Femur (tissue), 1 donor: ENCODE data around the gene MGAT5B.

Source experiments
- DNase-seq: peaks from one replicate; pipeline ENCODE4 v3.0.0-alpha.2; 2017

Gene MGAT5B

DNA sequence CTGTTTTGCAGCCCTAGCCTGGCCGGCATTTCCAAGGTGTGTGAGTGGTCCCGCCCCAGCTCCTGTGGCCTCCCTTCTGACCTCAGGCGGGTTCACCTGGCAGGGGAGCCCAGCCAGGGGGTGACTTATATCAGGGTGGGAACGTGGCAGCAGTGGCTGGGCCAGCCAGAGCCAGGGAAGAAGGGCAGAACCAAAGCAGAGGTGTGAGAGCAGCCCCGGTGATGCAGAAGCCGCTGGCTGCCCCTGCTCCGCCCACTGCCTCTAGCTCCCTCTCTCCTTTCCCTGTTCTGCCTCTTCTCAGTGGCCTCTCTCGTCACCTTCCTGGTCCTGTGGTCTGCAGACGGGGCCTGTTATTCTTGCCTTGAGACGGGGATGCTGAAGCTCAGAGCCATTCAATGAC, 12.1 kb downstream of the MGAT5B start:
- DNase-seq = no peak

DNA sequence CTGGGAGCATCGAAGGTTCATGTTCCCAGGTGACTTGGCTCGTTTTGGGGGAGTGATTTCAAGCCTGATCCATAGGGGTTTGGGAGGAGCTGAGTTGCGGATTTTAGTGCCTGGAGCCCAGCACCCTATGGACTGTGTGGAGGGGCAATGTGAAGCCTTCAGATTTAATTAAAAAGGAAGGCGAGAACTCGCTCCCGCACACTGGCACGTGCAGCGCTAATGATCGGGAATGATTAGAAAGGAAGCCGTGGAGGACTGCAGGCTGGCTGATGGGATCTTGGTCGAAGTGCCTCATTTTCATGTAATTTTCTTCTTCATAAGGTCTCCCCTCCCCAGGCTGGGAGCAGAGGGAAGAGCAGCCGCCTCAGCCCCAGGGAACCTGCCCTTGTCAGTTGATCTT, 12.8 kb downstream of the MGAT5B start:
- no peak for DNase-seq

DNA sequence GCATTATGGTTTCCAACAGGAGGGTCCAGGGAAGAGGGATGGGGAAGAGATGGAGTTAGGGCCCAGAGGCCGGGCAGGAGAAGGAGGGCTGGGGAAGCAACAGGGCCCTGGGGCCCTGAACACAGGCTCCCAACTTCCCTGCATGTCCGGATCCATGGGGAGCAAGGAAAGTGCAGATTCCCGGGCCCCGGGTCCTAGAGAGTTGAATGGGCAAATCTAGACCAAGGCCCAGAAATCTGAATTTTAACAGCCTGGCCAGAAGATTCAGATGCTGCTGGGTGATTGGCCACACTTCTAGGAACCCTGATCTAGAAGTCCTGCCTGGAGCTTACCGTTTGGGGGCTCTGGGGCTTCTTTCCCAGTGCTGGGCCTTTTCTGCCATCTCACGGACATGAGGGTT, 13.2 kb downstream of the MGAT5B start:
- DNase-seq = no peak

DNA sequence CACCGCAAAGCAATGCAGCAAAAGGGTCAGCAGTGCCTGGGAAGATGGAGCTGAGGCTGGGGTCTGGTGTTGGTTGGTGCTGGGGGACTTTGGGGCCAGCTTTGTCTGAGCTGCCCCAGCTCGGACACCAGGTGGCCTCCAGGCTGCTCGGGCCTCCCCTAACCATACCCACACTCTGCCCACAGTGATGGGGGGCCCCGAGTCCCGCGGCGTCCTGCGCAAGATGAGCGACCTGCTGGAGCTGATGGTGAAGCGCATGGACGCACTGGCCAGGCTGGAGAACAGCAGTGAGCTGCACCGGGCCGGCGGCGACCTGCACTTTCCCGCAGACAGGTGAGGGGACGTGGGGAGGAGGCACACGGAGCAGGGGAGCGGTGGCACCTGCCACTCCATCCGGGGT, 13.8 kb downstream of the MGAT5B start:
- no peak for DNase-seq

DNA sequence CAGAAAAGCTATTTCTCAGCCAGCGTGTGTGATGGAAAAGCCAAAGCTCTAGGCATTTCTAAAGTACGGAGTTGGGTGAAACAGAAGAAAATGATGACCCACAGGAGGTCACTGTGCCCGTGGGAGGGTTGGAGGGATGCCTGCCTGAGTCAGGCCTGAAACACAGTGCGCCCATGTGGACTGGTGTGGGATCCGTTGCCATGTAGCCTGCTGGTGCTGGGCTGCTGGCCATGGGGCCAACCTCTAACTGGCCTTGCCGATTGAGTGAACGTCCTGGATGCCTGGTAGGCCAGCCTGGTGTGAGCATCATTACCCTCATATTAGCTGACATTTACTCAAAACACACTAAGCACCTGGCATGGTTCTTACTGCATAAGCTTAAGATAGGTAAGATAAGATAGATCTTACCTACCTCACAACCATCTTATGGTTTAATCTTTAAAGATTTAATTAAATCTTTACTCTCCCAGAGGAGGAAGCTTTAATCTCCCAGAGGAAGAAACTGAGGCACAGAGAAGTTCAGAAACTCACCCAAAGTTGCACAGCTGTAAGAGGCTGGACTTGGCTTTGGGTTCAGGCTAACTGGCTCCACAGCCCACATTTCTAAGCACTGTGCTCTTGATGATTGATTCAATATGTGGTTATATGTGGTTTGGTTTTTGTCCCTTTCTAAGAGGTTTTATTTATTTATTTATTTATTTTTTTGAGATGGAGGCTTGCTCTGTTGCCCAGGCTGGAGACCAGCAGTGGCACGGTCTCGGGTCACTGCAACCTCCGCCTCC, 15.7 kb downstream of the MGAT5B start:
- no peak for DNase-seq

DNA sequence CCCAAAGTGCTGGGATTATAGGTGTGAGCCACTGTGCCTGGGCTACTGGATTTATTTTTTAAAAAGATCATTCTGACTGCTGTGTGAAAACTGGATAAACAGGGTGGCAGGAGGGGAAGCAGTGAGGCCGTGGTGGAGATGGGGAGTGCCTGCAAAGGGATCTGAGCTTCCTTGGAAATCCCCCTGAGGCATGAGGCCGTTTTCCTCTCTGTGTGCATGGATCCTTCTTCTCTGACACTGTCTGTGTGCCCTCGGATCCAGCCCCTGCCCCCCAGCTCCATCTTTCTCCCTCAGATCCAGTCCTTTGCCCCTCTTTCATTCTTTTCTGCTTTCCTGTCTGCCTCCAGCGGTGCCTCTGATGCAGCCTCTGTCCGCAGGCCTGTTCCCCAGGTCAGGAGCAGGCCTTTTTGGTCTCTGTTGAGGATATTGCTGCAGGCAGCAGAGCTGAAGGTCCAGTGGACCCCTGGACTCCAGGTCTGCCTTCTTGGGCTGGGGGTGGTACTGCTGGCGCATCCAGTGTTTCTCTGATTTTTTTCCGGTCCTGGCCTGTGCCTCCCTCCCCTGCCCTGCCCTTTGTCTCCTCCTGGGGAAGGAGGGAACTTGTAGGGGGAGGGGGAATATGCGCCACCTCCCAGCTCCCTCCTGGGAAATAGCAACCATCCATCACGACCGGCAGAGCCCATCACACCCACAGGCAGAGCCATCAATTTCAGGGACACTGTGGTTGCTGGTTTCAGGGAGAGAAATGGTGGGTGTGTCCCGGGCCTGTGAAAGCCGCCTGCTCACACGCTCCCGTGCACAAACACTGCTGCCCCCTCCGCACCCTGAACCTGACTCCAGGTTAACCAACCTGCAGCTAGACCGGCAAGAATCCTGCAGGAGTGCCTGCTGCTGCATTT, 17.0 kb downstream of the MGAT5B start:
- no peak for DNase-seq

DNA sequence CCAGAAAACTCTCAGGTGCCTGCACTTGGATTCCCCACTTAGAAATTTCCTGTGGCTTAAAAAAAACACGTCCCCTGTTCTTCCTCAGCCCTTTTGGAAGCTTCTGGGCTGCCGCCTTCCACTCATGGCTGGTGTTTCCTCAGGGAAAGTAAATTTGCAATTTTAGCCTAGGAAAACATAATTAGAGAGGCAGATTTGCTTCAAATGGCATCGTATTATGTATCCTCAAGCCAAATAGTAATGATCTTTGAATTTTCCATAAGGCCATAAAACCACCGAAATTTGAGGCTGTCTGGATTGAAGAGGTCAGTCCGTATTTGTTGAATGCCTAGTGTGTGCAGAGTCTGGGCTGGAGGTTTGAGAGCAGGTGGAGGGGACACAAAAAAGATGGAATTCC, 17.7 kb downstream of the MGAT5B start:
- no peak for DNase-seq

DNA sequence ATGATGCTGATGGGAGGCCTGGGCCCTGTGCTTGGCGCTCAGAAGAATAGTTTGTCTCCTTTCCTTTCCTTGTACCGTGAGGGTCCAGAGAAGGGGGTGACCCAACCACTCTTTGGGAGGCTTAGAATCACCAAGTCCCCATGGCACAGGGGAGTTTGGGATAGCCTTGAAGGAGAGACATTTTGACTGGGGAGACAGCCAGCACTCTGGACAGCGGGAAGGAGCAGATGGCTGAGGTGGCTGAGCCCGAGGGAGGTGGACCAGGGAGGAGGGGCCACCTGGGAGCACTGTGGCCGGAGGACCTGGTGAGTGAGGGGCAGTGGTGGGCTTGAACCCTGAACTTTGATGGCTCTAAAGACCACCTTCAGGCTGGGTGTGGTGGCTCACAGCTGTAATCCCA, 18.2 kb downstream of the MGAT5B start:
- no peak for DNase-seq

DNA sequence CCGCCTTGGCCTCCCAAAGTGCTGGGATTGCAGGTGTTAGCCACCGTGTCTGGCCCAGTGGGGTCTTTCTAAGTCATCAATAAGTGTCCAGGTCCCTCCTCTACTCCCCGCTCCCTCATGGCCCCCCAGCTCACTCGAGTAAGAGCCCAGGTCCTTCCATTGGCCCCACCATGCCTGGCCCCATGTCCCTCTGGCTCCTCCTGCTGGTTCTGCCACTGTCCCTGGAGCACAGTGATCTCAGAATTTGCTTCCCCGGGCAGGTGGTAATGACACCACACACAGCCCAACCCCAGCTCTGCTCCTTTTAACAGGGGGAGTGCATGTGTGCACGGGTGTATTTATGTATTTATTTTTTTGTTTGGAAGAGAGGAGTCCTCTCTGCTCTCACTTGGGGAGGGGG, 19.6 kb downstream of the MGAT5B start:
- DNase-seq = no peak

DNA sequence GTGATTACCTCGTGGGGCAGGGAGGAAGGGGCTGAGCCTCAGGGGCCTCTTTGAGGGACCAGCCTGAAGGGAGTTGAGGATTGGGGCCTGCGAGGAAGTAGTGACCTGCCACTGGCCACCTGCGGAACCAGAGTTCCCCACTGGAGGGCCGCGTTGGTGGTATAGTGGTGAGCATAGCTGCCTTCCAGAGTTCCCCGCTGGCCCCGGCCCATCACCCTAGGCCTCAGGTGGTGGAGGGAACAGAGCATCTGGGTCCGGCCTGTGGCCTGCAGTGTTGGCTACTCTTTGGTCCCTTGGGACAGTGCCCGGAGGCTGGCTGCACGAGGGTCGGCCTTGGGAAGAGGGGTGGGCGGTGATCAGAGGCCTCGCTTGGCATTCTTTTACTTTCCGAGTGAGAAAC, 20.5 kb downstream of the MGAT5B start:
- DNase-seq = no peak

DNA sequence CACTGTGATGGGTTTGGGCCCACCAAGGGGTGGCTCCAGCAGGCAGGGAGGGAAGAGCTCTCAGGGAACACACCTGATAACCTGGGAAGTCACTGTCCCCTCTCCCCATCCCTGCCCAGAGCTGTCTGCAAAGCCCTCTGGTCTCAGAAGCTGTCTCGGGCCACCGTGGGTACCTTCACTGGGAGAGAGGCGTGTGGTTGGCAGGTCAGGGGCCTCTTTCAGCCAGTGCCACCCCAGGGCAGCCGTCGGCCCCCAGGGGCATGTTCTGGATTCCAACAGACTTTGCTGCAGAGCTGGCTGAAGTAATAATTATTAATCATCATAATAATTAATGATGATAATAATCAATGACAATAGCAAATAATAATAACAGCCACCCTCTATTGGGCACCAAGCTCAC, 21.1 kb downstream of the MGAT5B start:
- no peak for DNase-seq

DNA sequence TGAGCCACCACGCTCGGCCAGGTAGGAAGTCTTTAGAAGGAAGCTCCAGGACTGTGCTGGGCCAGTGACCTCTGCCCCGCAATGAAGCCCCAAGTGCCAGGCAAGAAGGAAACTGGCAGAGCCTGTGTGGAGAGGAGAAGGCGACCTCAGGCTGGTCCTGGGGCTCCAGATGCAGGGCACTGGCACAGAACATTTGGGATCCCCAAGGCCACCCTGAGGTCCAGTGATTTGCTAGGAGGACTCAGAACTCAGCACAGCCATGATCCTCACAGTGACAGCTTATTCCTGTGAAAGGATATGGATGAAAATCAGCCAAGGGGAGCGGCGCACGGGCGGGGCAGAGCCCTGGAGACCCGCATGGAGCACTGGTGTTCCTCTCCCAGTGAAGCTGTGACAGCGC, 24.1 kb downstream of the MGAT5B start:
- no peak for DNase-seq

DNA sequence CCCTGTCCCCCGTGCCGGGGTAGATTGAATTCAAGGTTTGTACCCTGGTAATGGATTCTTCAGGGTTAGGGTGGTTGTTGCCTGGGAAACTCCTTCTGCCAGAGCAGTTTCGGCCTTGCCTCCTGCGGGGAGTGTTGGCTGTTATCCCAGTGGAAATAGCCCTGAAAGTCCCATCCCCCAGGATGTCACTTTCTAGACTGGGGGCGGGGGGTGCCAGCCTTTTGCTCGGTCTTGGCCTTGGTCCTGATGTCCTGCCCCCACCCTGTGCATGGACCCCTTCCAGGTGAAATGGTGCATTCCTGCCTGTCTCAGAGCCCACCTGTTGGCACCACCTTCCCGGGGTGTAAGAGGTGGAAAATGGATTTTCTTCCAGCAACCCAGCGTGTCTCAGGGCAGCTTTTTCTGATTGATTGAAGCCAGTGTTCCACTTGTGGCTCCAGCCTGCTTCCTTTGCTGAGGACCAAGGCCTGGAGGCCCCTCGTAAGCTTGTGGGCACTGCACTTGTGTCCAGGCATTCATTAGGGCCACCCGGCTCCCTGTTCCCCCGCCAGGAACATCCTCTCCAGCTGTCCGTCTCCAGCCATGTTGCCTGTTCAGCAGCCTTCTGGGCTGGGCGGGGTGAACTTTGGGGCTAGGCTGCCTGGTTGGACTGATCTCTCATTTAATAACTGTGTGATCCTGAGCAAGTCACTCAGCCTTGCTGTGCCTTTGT, 25.6 kb downstream of the MGAT5B start:
- no peak for DNase-seq

DNA sequence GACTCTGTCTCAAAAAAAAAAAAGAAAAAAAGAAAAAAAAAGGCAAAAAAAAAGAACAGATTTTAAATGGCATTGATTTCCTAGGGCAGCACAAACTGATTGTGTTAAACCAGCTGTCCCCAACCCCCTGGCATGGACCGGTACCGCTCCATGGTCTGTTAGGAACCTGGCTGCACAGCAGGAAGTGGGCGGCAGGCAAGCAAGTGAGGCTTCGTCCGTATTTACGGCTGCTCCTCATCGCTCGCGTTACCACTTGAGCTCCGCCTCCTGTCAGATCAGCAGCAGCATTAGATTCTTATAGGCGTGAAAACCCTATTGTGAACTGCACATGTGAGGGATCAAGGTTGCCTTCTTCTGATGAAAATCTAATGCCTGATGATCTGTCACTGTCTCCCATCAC, 26.6 kb downstream of the MGAT5B start:
- no peak for DNase-seq

DNA sequence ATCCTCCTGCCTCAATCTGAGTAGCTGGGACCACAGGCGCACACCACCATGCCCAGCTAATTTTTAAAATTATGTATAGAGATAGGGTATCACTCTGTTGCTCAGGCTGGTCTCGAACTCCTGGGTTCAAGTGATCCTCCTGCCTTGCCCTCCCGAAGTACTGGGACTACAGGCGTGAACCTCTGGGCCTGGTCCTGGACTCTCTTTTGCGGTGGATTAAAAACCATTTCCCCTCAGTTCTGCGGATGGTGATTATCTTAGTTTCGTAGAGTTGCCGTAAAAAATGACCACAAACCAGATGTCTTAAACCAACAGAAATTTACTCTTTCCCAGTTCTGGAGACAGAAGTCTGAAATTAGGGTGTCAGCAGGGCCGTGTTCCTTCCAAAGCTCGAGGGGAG, 28.8 kb downstream of the MGAT5B start:
- DNase-seq = no peak

DNA sequence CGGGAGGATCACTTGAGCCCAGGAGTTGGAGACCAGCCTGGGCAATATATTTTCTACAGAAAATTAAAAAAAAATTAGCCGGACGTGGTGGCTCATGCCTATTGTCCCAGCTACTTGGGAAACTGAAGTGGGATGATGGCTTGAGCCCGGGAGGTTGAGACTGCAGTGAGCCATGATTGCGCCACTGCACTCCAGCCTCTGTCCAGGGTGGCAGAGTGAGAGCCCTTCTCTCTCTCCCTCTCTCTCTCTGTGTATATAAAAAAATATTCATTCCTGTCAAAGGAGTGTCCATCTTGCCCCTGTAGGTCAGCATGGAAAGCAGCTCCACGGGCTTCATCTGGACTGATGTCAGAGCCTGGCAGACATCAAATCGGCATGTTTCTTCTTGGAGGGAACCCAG, 31.2 kb downstream of the MGAT5B start:
- DNase-seq = no peak

DNA sequence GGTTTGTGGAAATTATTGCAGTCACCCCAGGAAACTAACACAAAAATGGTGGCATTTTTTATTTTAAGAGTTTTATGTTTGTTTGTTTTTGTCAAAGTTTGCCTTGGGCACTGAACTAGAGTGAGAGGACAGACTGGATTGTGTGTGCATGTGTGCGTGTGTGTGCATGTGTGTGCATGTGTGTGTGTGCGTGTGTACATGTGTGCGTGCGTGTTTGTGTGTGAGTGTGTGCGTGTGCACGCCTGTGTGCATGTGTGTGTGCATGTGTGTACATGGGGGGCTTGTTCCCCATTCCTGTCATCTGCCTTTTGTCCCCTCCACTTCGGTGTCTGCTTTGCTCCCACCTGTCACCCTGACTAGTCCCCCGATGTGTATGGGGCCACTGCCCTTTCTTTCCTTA, 32.5 kb downstream of the MGAT5B start:
- no peak for DNase-seq

DNA sequence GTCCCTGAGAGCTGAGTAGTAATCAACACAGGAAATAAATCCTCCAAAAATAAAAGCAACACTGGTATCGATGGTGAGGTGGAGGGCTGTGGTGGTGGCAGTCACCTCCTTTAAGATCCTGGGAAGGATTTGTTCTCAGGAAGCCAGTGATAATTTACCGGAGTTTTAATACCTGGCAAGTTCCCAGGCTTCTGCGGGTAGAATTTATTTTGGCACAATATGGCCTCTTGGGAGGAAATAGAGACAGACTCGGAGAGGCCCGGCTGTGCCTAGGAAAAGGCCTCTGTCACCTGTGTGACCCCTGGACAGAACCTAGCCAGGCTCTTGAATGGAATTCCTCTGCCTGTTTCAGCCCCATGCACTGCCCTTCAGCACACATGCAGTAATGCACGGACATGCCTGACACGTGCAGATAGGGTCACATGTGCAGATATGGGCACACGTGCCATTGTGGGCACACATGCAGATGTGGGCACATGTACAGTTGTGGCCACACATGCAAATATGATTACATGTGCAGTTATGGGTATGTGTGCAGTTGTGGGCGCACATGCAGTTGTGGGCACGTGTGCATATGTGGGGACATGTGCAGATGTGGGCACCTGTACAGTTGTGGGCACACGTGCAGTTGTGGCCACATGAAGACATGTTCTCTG, 33.5 kb downstream of the MGAT5B start:
- no peak for DNase-seq

DNA sequence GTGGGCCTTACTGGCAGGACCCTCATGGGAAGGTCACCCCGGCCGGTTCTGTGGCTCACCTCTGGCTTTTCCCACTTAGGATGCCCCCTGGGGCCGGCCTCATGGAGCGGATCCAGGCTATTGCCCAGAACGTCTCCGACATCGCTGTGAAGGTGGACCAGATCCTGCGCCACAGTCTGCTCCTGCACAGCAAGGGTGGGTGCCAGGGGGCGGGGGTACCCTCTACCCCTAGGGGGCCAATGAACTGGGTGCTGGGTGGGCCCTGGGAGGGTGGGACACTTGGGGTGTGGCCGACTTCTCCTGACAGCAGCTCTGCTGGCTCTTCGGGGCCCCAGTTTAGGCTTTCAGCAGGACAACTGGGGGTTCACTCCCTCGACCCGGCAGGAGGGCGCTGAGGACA, 34.3 kb downstream of the MGAT5B start:
- DNase-seq = no peak

DNA sequence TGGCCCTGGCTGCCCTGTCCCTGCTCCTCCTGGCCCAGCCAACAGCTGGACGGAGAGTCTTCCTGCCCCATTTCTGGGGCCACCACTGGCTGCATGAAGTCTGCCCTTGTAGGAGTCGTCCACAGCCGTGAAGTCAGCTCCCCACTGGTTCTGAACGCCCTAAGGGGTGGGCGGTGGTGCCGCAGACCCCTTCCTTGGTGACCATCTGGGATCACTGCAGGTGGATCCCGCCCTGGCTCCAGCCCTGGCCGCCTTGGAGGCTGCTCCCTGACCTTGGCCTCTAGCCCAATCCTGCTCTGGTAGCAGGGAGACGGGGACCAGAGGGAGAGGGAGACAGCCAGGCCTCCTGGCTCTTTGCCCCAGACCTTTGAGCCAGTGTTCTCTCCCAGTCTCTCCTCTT, 35.4 kb downstream of the MGAT5B start:
- DNase-seq = no peak

DNA sequence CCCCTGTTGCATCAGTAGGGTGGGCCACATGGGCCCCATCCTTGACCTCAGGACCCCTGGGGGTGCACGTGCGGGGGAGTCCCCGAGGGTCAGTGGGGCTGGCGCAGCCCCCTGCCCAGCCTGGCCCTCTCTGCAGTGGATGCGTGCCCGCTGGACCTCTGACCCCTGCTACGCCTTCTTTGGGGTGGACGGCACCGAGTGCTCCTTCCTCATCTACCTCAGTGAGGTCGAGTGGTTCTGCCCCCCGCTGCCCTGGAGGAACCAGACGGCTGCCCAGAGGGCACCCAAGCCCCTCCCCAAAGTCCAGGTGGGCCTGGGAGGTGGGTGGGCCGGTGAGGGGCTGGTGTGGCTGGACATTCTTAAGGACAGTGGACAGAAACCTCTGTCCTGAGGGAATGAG, 35.9 kb downstream of the MGAT5B start:
- no peak for DNase-seq

DNA sequence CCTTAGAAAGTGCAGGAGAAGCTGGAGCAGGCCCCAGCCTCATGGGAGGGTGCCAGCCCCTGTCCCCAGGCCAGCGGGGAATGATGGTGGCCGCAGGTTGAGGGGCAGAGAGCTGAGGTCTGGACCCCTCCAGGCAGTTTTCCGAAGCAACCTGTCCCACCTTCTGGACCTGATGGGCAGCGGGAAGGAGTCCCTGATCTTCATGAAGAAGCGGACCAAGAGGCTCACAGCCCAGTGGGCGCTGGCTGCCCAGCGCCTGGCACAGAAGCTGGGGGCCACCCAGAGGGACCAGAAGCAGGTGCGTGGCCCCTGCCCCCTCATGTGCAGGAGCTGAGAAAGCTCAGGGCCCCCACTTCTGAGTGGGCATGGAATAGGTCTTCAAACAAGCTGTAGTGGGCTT, 36.8 kb downstream of the MGAT5B start:
- no peak for DNase-seq

DNA sequence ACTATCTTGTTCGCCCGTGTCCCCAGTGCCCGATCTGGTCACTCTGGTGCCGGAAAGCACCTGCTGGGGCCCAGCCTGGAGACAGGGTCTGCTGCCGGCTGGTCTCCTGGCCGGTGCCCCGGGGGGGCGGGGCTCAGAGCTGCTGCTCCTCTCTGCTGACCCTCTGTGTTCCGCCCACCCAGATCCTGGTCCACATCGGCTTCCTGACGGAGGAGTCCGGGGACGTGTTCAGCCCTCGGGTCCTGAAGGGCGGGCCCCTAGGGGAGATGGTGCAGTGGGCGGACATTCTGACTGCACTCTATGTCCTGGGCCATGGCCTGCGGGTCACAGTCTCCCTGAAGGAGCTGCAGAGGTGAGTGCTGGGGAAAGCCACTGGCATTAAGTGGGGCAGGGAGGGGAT, 37.6 kb downstream of the MGAT5B start:
- no peak for DNase-seq
